ENCODE measurements around the gene GFAP. TPM values are rescaled to one million over a fixed set of nuclear protein-coding genes. Genes with fewer than 3 reads are reported as not detected.

Gene GFAP
- total RNA-seq, 4 donors from 2014 or later, result 0.25 TPM; not detected in 3

GRCh38 chr17:44903012-44903685, 12.2 kb downstream of the GFAP start:
- 74 to 81% methylated on average over 8 of the region's 8 CpGs for WGBS, 2 donors
- intact Hi-C loops (cut with DNase I; ENCODE audit: low total_unique reads), result no loop called here

GRCh38 chr17:44902135-44902760, 13.1 kb downstream of the GFAP start:
- intact Hi-C loops (cut with DNase I; ENCODE audit: low total_unique reads), result no loop called here
- no peak overlapping the region for H3K4me3 ChIP-seq (ENCODE audit: low read depth, poor library complexity, severe bottlenecking)
- DNase-seq (ENCODE audit: low spot score in 2 of 2), result no peak
- 93% methylated on average over 16 to 17 of the region's 17 CpGs for WGBS, 2 donors
- TF ChIP-seq CTCF (IDR thresholded peaks at IDR 0.05), result no peak
- TF ChIP-seq POLR2A (IDR thresholded peaks at IDR 0.05), result no peak

More at GRCh38 chr17:44903012-44903685, 12.2 kb downstream of the GFAP start:
- TF ChIP-seq POLR2A (IDR thresholded peaks at IDR 0.05) (no peak), CTCF (IDR thresholded peaks at IDR 0.05) (no peak)
- H3K4me3 ChIP-seq (ENCODE audit: low read depth, poor library complexity, severe bottlenecking), result no peak overlapping the region
- no peak for DNase-seq (ENCODE audit: low spot score in 2 of 2)

- no peak for TF ChIP-seq POLR2A (IDR thresholded peaks at IDR 0.05)
- no peak for TF ChIP-seq CTCF (IDR thresholded peaks at IDR 0.05)
- intact Hi-C loops (cut with DNase I; ENCODE audit: low total_unique reads), result no loop called here
- 61 to 69% methylated on average over 4 of the region's 4 CpGs for WGBS, 2 donors
- DNase-seq (ENCODE audit: low spot score in 2 of 2), result peak in 1 of 2 donors; percentile 8
- no peak overlapping the region for H3K4me3 ChIP-seq (ENCODE audit: low read depth, poor library complexity, severe bottlenecking)
Measured at GRCh38 chr17:44901411-44901921, 13.8 kb downstream of the GFAP start.

- no peak for DNase-seq (ENCODE audit: low spot score in 2 of 2)
- no peak overlapping the region for H3K4me3 ChIP-seq (ENCODE audit: low read depth, poor library complexity, severe bottlenecking)
- 12 to 23% methylated on average over 3 of the region's 3 CpGs for WGBS, 2 donors
- TF ChIP-seq CTCF (IDR thresholded peaks at IDR 0.05) (no peak), POLR2A (IDR thresholded peaks at IDR 0.05) (no peak)
- intact Hi-C loops (cut with DNase I; ENCODE audit: low total_unique reads), result no loop called here
Measured at GRCh38 chr17:44900894-44901293, 14.4 kb downstream of the GFAP start.

- TF ChIP-seq CTCF (IDR thresholded peaks at IDR 0.05), result peak in 1 of 3 donors; percentile 49
- no peak for TF ChIP-seq POLR2A (IDR thresholded peaks at IDR 0.05)
- 0% methylated on average over 49 to 54 of the region's 54 CpGs for WGBS, 2 donors
- intact Hi-C loops (cut with DNase I; ENCODE audit: low total_unique reads), result no loop called here
- peak; percentile 89 to 98 for DNase-seq (ENCODE audit: low spot score in 2 of 2)
- peak within 1 kb of the TSS; percentile 54 for H3K4me3 ChIP-seq (ENCODE audit: low read depth, poor library complexity, severe bottlenecking)
Measured at GRCh38 chr17:44899074-44899782, 16.1 kb downstream of the GFAP start, which contains the start of gene EFTUD2. EFTUD2 (minus strand) TSS chr17:44899445; CDS start chr17:44894521, 4,924 bp downstream.
